ENCODE measurements around the gene ANKRD33.

ANKRD33 gene

DNA sequence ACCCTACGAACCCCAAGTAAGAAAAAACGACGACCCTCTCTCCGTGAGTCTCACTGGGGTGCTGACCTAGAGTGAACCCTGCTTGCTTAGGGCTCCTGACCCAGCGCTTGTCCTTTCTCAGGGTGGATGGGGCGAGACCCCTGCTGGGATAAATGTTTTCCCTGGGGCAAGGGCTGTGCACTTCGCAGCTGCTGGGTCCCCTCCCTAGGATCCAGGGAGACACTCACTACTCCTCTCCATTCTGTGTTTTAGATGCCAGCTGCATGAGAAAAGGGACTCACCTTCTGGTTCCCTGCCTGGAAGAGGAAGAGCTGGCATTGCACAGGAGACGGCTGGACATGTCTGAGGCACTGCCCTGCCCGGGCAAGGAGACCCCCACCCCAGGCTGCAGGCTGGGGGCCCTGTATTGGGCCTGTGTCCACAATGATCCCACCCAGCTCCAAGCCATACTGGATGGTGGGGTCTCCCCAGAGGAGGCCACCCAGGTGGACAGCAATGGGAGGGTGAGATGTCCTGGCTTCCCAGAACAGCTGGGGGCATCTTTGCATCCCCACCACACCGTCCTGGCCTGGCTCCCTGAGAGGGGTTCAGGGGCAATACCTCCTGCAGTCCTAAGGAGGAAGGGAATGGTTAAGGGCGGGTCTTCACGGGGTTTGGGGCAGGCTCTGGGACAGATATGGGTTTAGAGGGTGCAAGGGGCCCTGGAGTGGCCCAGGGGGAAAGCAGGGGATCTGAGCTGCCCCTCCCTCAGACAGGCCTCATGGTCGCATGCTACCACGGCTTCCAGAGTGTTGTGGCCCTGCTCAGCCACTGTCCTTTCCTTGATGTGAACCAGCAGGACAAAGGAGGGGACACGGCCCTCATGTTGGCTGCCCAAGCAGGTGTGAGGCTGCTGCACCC is 663 bp downstream of the ANKRD33 start:
- no peak overlapping the region for H3K4me3 ChIP-seq (replicated peaks; ENCODE audit: low read depth, low read length)
- no peak for DNase-seq (ENCODE audit: extremely low read depth, low read depth)

DNA sequence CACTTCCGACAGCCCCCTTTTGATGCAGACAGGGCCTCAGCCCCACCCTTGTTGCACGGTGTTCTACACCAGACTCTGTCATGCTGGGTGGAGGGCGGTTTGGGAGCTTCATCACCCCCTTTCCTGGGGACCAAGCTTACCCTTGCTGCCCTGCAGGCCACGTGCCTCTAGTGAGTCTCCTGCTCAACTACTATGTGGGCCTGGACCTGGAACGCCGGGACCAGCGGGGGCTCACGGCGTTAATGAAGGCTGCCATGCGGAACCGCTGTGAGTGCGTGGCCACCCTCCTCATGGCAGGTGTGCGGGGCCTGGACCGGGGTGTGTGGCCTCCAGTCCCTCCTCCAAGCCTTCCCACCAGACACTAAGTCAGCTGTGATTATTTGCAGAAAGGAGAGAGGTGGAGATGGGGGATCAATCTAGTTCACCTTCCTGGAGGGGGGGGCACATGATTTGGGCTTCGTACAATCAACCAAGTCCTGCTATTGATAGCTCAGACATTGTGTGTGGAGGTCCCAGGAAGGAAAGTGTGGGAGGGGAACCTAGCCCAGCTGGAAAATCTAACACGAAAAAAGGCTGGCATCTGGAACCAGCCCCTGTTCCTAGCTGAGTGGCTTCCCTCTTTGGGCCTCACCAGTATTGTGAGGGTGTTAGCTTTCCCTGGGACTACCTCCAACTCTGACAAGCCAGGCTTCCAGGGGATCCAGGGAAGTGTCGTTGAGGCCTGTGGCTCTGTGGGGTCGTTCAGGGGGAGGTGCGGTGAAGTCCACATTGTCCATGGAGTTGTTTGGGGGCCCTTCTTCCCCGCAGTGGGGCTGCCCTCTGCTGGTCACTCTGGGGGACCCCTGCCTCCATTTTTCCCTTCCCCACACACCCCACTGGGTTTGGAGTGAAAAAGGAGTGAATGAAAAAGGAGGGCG is 1.6 kb downstream of the ANKRD33 start:
- TF ChIP-seq, protein P1, sequence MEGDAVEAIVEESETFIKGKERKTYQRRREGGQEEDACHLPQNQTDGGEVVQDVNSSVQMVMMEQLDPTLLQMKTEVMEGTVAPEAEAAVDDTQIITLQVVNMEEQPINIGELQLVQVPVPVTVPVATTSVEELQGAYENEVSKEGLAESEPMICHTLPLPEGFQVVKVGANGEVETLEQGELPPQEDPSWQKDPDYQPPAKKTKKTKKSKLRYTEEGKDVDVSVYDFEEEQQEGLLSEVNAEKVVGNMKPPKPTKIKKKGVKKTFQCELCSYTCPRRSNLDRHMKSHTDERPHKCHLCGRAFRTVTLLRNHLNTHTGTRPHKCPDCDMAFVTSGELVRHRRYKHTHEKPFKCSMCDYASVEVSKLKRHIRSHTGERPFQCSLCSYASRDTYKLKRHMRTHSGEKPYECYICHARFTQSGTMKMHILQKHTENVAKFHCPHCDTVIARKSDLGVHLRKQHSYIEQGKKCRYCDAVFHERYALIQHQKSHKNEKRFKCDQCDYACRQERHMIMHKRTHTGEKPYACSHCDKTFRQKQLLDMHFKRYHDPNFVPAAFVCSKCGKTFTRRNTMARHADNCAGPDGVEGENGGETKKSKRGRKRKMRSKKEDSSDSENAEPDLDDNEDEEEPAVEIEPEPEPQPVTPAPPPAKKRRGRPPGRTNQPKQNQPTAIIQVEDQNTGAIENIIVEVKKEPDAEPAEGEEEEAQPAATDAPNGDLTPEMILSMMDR (IDR thresholded peaks at IDR 0.05; ENCODE audit: low read depth, low read length, missing control alignments): peak; percentile 21
- DNase-seq (ENCODE audit: extremely low read depth, low read depth): no peak
- H3K4me3 ChIP-seq (replicated peaks; ENCODE audit: low read depth, low read length): no peak overlapping the region

More for the DNA sequence above, 663 bp downstream of the ANKRD33 start:
- TF ChIP-seq, protein P1 (IDR thresholded peaks at IDR 0.05; ENCODE audit: low read depth, low read length, missing control alignments): no peak

DNA sequence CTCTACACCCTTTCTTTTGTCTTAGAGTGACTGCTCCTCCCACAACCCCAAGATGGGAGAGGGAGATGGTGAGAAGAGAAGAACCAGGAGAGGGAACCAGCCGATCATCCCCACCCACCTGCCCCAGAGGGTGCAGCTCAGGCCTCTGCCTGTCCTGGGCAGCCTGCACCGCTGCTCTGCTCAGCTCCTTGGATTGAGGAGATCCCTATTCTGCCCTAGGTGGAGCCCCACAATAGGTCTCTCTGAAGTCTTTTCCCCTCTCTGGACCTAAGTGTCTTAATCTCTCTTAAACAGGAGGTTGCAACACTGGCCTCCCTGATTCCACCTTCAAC is 2.2 kb downstream of the ANKRD33 start:
- TF ChIP-seq, protein P1 (IDR thresholded peaks at IDR 0.05; ENCODE audit: low read depth, low read length, missing control alignments): no peak
- DNase-seq (ENCODE audit: extremely low read depth, low read depth): no peak
- H3K4me3 ChIP-seq (replicated peaks; ENCODE audit: low read depth, low read length): no peak overlapping the region

DNA sequence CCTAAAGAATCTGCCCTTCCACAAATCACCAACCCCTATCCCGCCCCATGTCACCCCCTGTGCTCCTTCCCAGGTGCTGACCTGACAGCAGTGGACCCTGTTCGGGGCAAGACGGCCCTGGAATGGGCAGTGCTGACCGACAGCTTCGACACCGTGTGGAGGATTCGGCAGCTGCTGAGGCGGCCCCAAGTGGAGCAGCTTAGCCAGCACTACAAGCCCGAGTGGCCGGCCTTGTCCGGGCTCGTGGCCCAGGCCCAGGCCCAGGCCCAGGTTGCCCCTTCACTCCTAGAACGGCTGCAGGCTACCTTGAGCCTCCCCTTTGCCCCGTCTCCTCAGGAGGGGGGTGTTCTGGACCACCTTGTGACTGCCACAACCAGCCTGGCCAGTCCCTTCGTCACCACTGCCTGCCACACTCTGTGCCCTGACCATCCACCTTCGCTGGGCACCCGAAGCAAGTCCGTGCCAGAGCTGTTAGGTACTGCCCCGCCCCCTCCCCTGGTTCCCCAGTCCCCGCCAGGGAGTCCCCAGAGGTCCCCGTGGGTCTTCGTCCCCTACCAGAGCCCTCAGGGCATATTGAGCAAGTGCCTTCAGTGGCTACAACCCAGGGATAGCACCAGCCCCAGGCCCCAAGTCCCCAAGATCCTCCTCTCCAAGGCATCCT is 2.7 kb downstream of the ANKRD33 start:
- H3K4me3 ChIP-seq (replicated peaks; ENCODE audit: low read depth, low read length): no peak overlapping the region
- TF ChIP-seq, protein P1 (IDR thresholded peaks at IDR 0.05; ENCODE audit: low read depth, low read length, missing control alignments): no peak
- DNase-seq (ENCODE audit: extremely low read depth, low read depth): no peak

DNA sequence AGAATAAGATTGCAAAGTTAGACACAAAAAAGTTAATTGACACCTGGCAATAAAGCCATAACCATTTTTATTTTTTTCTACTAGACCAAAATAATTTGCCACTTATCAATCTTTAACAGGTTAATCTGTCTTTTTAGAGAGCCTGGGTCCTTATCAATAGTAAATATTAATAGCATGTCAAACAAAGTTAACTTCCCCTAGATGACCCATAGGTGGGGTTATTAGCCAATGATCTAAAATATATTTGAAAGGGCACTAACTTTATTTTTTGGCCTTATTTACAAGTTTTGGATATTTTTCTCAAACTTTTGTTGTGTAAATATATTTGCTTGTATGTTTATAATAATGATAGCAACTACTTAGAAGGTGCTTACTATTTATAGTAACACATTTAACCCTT is 3.9 kb downstream of the ANKRD33 start:
- no peak for DNase-seq (ENCODE audit: extremely low read depth, low read depth)

DNA sequence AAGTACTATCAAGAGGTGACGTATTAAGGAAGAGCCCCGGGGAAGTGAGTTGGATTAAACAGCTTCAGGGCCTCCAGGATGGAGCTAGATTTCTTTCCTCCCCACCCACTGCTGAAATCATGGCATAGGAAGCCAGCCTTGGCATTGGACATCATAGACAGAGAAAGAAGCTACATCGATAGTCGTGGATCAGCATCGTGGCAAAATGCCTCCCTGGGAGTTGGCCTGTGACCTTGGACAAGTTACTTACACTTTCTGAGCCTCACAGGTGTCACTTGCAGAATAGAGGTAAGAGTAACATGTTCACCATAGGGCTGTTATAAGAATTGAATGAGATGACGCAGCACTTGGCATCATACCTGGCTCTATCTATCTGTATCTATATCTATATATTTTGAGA is 5.9 kb downstream of the ANKRD33 start:
- H3K4me3 ChIP-seq (replicated peaks; ENCODE audit: low read depth, low read length): no peak overlapping the region
- DNase-seq (ENCODE audit: extremely low read depth, low read depth): no peak
- TF ChIP-seq, protein P1 (IDR thresholded peaks at IDR 0.05; ENCODE audit: low read depth, low read length, missing control alignments): no peak

More for the DNA sequence above, 3.9 kb downstream of the ANKRD33 start:
- TF ChIP-seq, protein P1 (IDR thresholded peaks at IDR 0.05; ENCODE audit: low read depth, low read length, missing control alignments): peak; percentile 16
- no peak overlapping the region for H3K4me3 ChIP-seq (replicated peaks; ENCODE audit: low read depth, low read length)

Measured in HFF-Myc (cell line).